ENCODE measurements around the gene TRIL.

GRCh38 chr7:28919510-28919909 lies 38.6 kb downstream of the TRIL start:
- TF ChIP-seq, protein P1, sequence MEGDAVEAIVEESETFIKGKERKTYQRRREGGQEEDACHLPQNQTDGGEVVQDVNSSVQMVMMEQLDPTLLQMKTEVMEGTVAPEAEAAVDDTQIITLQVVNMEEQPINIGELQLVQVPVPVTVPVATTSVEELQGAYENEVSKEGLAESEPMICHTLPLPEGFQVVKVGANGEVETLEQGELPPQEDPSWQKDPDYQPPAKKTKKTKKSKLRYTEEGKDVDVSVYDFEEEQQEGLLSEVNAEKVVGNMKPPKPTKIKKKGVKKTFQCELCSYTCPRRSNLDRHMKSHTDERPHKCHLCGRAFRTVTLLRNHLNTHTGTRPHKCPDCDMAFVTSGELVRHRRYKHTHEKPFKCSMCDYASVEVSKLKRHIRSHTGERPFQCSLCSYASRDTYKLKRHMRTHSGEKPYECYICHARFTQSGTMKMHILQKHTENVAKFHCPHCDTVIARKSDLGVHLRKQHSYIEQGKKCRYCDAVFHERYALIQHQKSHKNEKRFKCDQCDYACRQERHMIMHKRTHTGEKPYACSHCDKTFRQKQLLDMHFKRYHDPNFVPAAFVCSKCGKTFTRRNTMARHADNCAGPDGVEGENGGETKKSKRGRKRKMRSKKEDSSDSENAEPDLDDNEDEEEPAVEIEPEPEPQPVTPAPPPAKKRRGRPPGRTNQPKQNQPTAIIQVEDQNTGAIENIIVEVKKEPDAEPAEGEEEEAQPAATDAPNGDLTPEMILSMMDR (IDR thresholded peaks at IDR 0.05): no peak
- no peak for TF ChIP-seq POLR2AphosphoS5 (IDR thresholded peaks at IDR 0.05)
- TF ChIP-seq POLR2A (IDR thresholded peaks at IDR 0.05; ENCODE audit: low read depth): no peak

Measured in esophagus muscularis mucosa (tissue), 3 donors.